ENCODE results near the gene LIPH. TPM values are rescaled to one million over a fixed set of nuclear protein-coding genes. Genes with fewer than 3 reads are reported as not detected.

Gene LIPH
- total and polyA plus RNA-seq, 2 of the 8 experiments (the other 6 are each of a cell fraction or from before 2014, with no cell fraction given): 0.08 TPM; not detected in 1

DNA sequence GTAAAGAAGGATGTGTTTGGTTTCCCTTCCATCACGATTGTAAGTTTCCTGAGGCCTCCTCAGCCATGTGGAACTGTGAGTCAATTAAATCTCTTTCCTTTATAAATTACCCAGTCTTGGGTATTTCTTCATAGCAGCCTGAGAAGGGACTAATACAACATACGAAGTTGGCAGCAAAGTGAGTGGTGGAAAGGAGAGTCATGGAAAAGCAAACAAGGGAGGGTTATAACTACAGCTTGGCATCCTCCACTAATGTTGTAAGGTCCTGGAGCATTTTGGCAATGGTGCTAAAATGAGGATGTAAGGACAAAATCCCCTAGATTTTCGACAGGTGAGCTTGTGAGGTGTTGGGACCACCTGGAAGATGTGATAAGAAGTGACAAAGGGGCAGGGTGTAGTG lies 47.8 kb downstream of the LIPH start:
- Histone ChIP-seq H2BK12ac (ENCODE audit: low read depth, low read length) (no peak overlapping the region), H3K56ac (replicated peaks; ENCODE audit: insufficient read length, low read depth, low read length) (no peak overlapping the region), H3K23ac (ENCODE audit: insufficient read length) (no peak overlapping the region), H2AFZ (ENCODE audit: low read length) (no peak overlapping the region), H3K27ac (ENCODE audit: low read depth, low read length) (no peak overlapping the region), H3K4ac (replicated peaks; ENCODE audit: insufficient read length, low read depth, low read length) (no peak overlapping the region), H2BK15ac (ENCODE audit: low read length) (no peak overlapping the region), H3K79me1 (ENCODE audit: low read depth, low read length) (no peaks in the 10 kb centered on the region), H4K20me1 (replicated peaks in 1 of 2; ENCODE audit: control insufficient read depth in 1 of 2, insufficient read depth in 2 of 2, low read length in 2 of 2) (no peaks in the 10 kb centered on the region), H4K91ac (replicated peaks; ENCODE audit: insufficient read length, low read length) (no peak overlapping the region), H2AK5ac (ENCODE audit: low read depth, low read length) (no peak overlapping the region), H3K27me3 (replicated peaks in 1 of 4; ENCODE audit: control insufficient read depth in 3 of 4, extremely low read depth in 1 of 4, insufficient read depth in 3 of 4, low read length in 3 of 4) (no peaks in the 10 kb centered on the region), H2BK120ac (replicated peaks; ENCODE audit: low read depth, low read length) (no peak overlapping the region), H4K8ac (ENCODE audit: extremely low read depth, insufficient read depth, low read length) (no peak overlapping the region), H2BK5ac (ENCODE audit: low read depth, low read length) (no peak overlapping the region), H3K14ac (ENCODE audit: insufficient read length) (no peak overlapping the region), H3K79me2 (ENCODE audit: control insufficient read depth in 1 of 2, insufficient read depth in 2 of 2, low read length in 2 of 2) (no peaks in the 10 kb centered on the region), H2BK20ac (ENCODE audit: low read length) (no peak overlapping the region), H3K9ac (replicated peaks in 1 of 4; ENCODE audit: extremely low read depth in 1 of 4, low read depth in 3 of 4, low read length in 3 of 4) (no peak overlapping the region), H3K36me3 (ENCODE audit: control insufficient read depth in 2 of 4, insufficient read depth in 4 of 4, low read length in 3 of 4) (no peaks in the 10 kb centered on the region), H3K9me3 (ENCODE audit: insufficient read depth in 2 of 2, low read depth in 1 of 2, low read length in 1 of 2) (no peaks in the 10 kb centered on the region), H3K4me1 (replicated peaks in 1 of 4; ENCODE audit: control insufficient read depth in 3 of 4, insufficient read depth in 4 of 4, low read length in 3 of 4) (no peaks in the 10 kb centered on the region), H4K5ac (ENCODE audit: insufficient read length, low read depth, low read length) (no peak overlapping the region), H3K18ac (ENCODE audit: extremely low read depth, low read length) (no peak overlapping the region), H3K4me2 (ENCODE audit: insufficient read depth in 1 of 2, low read depth in 2 of 2, low read length in 2 of 2) (no peak overlapping the region), H3K4me3 (ENCODE audit: extremely low read depth in 1 of 4, insufficient read depth in 2 of 4, low read depth in 3 of 4, low read length in 4 of 4) (no peak overlapping the region), H3K23me2 (ENCODE audit: low read depth, low read length) (no peaks in the 10 kb centered on the region; the same call in 1 of the 2 replicates)
- no peak for FAIRE-seq
- DNase-seq (ENCODE audit: low read depth in 1 of 2, low spot score in 2 of 2): no peak
- POLR2A ChIA-PET (ENCODE audit: partially characterized antibody): no interaction called here
- 78% methylated on average over 3 of the region's 3 CpGs; no CpG with 5 or more reads in 1 of the 2 experiments for WGBS, 2 experiments (ENCODE audit: extremely low coverage in 1 of 2, insufficient coverage in 1 of 2, insufficient read length in 1 of 2, insufficient replicate concordance in 2 of 2, low coverage in 1 of 2, low lambda C conversion rate in 2 of 2, missing lambda C conversion rate in 1 of 2)
- CTCF ChIA-PET (ENCODE audit: partially characterized antibody): interaction anchor here (0.6 to 1.6 kb wide), 2 partner anchors 21 to 55 kb away, joined by 3 read pairs; no protein-coding TSS in a partner anchor
- TF ChIP-seq FOSL1 (IDR thresholded peaks at IDR 0.05; ENCODE audit: insufficient read depth, low read depth, low read length) (no peak), CHD2 (IDR thresholded peaks at IDR 0.05; ENCODE audit: low read length) (no peak), TEAD4 (IDR thresholded peaks at IDR 0.05; ENCODE audit: low read depth, low read length) (no peak), GTF2F1 (IDR thresholded peaks at IDR 0.05; ENCODE audit: borderline replicate concordance, low read depth, low read length) (no peak), SAP30 (IDR thresholded peaks at IDR 0.05; ENCODE audit: insufficient read depth, insufficient replicate concordance, low read length) (no peak), TAF7 (optimal IDR thresholded peaks at IDR 0.05; ENCODE audit: borderline replicate concordance, low read depth, low read length) (no peak), SIRT6 (IDR thresholded peaks at IDR 0.05; ENCODE audit: low read length) (no peak), CHD1 (IDR thresholded peaks at IDR 0.05; ENCODE audit: low read depth, low read length) (no peak), NANOG (IDR thresholded peaks at IDR 0.05; ENCODE audit: insufficient read depth, low read depth, low read length, poor library complexity, severe bottlenecking) (no peak), KDM4A (IDR thresholded peaks at IDR 0.05; ENCODE audit: low read depth, low read length, severe bottlenecking) (no peak), CBX8 (IDR thresholded peaks at IDR 0.05; ENCODE audit: borderline replicate concordance, low read depth, low read length) (no peak)
- TF ChIP-seq, protein P1, sequence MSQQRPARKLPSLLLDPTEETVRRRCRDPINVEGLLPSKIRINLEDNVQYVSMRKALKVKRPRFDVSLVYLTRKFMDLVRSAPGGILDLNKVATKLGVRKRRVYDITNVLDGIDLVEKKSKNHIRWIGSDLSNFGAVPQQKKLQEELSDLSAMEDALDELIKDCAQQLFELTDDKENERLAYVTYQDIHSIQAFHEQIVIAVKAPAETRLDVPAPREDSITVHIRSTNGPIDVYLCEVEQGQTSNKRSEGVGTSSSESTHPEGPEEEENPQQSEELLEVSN (IDR thresholded peaks at IDR 0.05): no peak

Data from H1 (cell line).